ENCODE measurements around the gene PPM1F.

PPM1F gene

GRCh38 chr22:21964234-21964633 is 11.6 kb upstream of the PPM1F start:
- no peak for TF ChIP-seq CSRNP3 (CRISPR knock-in tag; IDR thresholded peaks at IDR 0.05)
- ATAC-seq: no peak

GRCh38 chr22:21963790-21964211 is 11.2 kb upstream of the PPM1F start:
- ATAC-seq: no peak
- TF ChIP-seq CSRNP3 (CRISPR knock-in tag; IDR thresholded peaks at IDR 0.05): no peak
- TF ChIP-seq CREB5 (CRISPR knock-in tag; IDR thresholded peaks at IDR 0.05; ENCODE audit: low read depth): no peak
- no peak for TF ChIP-seq ZNF565 (CRISPR knock-in tag; conservative IDR thresholded peaks at IDR 0.05; ENCODE audit: low read depth)

GRCh38 chr22:21963286-21963685 is 10.6 kb upstream of the PPM1F start:
- ATAC-seq: no peak
- no peak for TF ChIP-seq PPARA (CRISPR knock-in tag; IDR thresholded peaks at IDR 0.05; ENCODE audit: borderline replicate concordance)
- no peak for TF ChIP-seq SNAI2 (CRISPR knock-in tag; IDR thresholded peaks at IDR 0.05)
- no peak for TF ChIP-seq CSRNP3 (CRISPR knock-in tag; IDR thresholded peaks at IDR 0.05)
- TF ChIP-seq ZNF8 (CRISPR knock-in tag; IDR thresholded peaks at IDR 0.05): no peak
- no peak for TF ChIP-seq TOX (CRISPR knock-in tag; IDR thresholded peaks at IDR 0.05; ENCODE audit: borderline replicate concordance)
- no peak for TF ChIP-seq ZNF565 (CRISPR knock-in tag; conservative IDR thresholded peaks at IDR 0.05; ENCODE audit: low read depth)
- TF ChIP-seq CREB5 (CRISPR knock-in tag; IDR thresholded peaks at IDR 0.05; ENCODE audit: low read depth): no peak
- TF ChIP-seq TCF4 (CRISPR knock-in tag; IDR thresholded peaks at IDR 0.05; ENCODE audit: borderline replicate concordance): no peak
- TF ChIP-seq RARB (CRISPR knock-in tag; IDR thresholded peaks at IDR 0.05): no peak
- no peak for TF ChIP-seq ZFP30 (CRISPR knock-in tag; IDR thresholded peaks at IDR 0.05)
- TF ChIP-seq BACH2 (CRISPR knock-in tag; IDR thresholded peaks at IDR 0.05; ENCODE audit: borderline replicate concordance): no peak
- no peak for TF ChIP-seq ZC3H10 (CRISPR knock-in tag; IDR thresholded peaks at IDR 0.05)
- TF ChIP-seq ISL1 (CRISPR knock-in tag; IDR thresholded peaks at IDR 0.05): no peak
- TF ChIP-seq CSDC2 (CRISPR knock-in tag; IDR thresholded peaks at IDR 0.05): no peak
- TF ChIP-seq ESRRG (CRISPR knock-in tag; IDR thresholded peaks at IDR 0.05): no peak
- no peak for TF ChIP-seq TSHZ2 (CRISPR knock-in tag; IDR thresholded peaks at IDR 0.05)
- TF ChIP-seq ZFP3 (CRISPR knock-in tag; IDR thresholded peaks at IDR 0.05): no peak
- TF ChIP-seq ZNF70 (CRISPR knock-in tag; IDR thresholded peaks at IDR 0.05): no peak
- no peak for TF ChIP-seq POU6F1 (CRISPR knock-in tag; IDR thresholded peaks at IDR 0.05; ENCODE audit: borderline replicate concordance, low read depth)

Measured in SK-N-SH treated with all-trans-retinoic acid at 6 μM for 48 hours (cell line).